ENCODE results near the gene TRIM45.

The TRIM45 gene

GRCh38 chr1:117127795-117128194 lies 6.2 kb upstream of the TRIM45 start:
- TF ChIP-seq CEBPB (IDR thresholded peaks at IDR 0.05) (no peak), EGR1 (IDR thresholded peaks at IDR 0.05) (no peak), TAF1 (IDR thresholded peaks at IDR 0.05; ENCODE audit: low read depth) (no peak), TEAD4 (IDR thresholded peaks at IDR 0.05) (no peak), CREB1 (IDR thresholded peaks at IDR 0.05; ENCODE audit: low read depth) (no peak), RAD21 (IDR thresholded peaks at IDR 0.05; ENCODE audit: low read depth) (no peak), FOXM1 (IDR thresholded peaks at IDR 0.05; ENCODE audit: borderline replicate concordance, low read depth) (no peak), YY1 (IDR thresholded peaks at IDR 0.05; ENCODE audit: low read depth) (no peak), EP300 (IDR thresholded peaks at IDR 0.05; ENCODE audit: borderline replicate concordance) (no peak), REST (IDR thresholded peaks at IDR 0.05; ENCODE audit: low read depth) (no peak), MAX (IDR thresholded peaks at IDR 0.05) (no peak), USF1 (IDR thresholded peaks at IDR 0.05) (no peak), TCF12 (IDR thresholded peaks at IDR 0.05; ENCODE audit: low read depth) (no peak), ZBTB7A (IDR thresholded peaks at IDR 0.05; ENCODE audit: low read depth) (no peak), NFIC (IDR thresholded peaks at IDR 0.05) (no peak)

- no peak for TF ChIP-seq TEAD4 (IDR thresholded peaks at IDR 0.05)
- no peak for TF ChIP-seq REST (IDR thresholded peaks at IDR 0.05; ENCODE audit: low read depth)
- no peak for TF ChIP-seq CREB1 (IDR thresholded peaks at IDR 0.05; ENCODE audit: low read depth)
- no peak for TF ChIP-seq TAF1 (IDR thresholded peaks at IDR 0.05; ENCODE audit: low read depth)
- TF ChIP-seq EGR1 (IDR thresholded peaks at IDR 0.05) = no peak
- TF ChIP-seq USF1 (IDR thresholded peaks at IDR 0.05) = no peak
- no peak for TF ChIP-seq CEBPB (IDR thresholded peaks at IDR 0.05)
- no peak for TF ChIP-seq NFIC (IDR thresholded peaks at IDR 0.05)
- TF ChIP-seq TCF12 (IDR thresholded peaks at IDR 0.05; ENCODE audit: low read depth) = no peak
- no peak for TF ChIP-seq FOXM1 (IDR thresholded peaks at IDR 0.05; ENCODE audit: borderline replicate concordance, low read depth)
- no peak for TF ChIP-seq MAX (IDR thresholded peaks at IDR 0.05)
- TF ChIP-seq RAD21 (IDR thresholded peaks at IDR 0.05; ENCODE audit: low read depth) = no peak
- no peak for TF ChIP-seq EP300 (IDR thresholded peaks at IDR 0.05; ENCODE audit: borderline replicate concordance)
- TF ChIP-seq ZBTB7A (IDR thresholded peaks at IDR 0.05; ENCODE audit: low read depth) = no peak
- no peak for TF ChIP-seq YY1 (IDR thresholded peaks at IDR 0.05; ENCODE audit: low read depth)
Measured at GRCh38 chr1:117124661-117125060, 3.1 kb upstream of the TRIM45 start.

GRCh38 chr1:117123274-117123673 lies 1.7 kb upstream of the TRIM45 start:
- TF ChIP-seq MAX (IDR thresholded peaks at IDR 0.05) (no peak), USF1 (IDR thresholded peaks at IDR 0.05) (no peak), TEAD4 (IDR thresholded peaks at IDR 0.05) (no peak), EGR1 (IDR thresholded peaks at IDR 0.05) (no peak), NFIC (IDR thresholded peaks at IDR 0.05) (no peak), CEBPB (IDR thresholded peaks at IDR 0.05) (no peak), ZBTB7A (IDR thresholded peaks at IDR 0.05; ENCODE audit: low read depth) (no peak), FOXM1 (IDR thresholded peaks at IDR 0.05; ENCODE audit: borderline replicate concordance, low read depth) (no peak), TCF12 (IDR thresholded peaks at IDR 0.05; ENCODE audit: low read depth) (no peak), RAD21 (IDR thresholded peaks at IDR 0.05; ENCODE audit: low read depth) (no peak), EP300 (IDR thresholded peaks at IDR 0.05; ENCODE audit: borderline replicate concordance) (no peak), REST (IDR thresholded peaks at IDR 0.05; ENCODE audit: low read depth) (no peak), YY1 (IDR thresholded peaks at IDR 0.05; ENCODE audit: low read depth) (no peak), TAF1 (IDR thresholded peaks at IDR 0.05; ENCODE audit: low read depth) (no peak), CREB1 (IDR thresholded peaks at IDR 0.05; ENCODE audit: low read depth) (no peak)
